ENCODE results near the gene TTLL6.
A peak's percentile ranks its signal among the peaks of the same experiment; 100 is the strongest.
"Not testable (repeated sequence)": the region's sequence is repeated elsewhere in the genome, so short reads cannot be mapped to it uniquely, and the experiment has no call there.

Gene TTLL6

DNA sequence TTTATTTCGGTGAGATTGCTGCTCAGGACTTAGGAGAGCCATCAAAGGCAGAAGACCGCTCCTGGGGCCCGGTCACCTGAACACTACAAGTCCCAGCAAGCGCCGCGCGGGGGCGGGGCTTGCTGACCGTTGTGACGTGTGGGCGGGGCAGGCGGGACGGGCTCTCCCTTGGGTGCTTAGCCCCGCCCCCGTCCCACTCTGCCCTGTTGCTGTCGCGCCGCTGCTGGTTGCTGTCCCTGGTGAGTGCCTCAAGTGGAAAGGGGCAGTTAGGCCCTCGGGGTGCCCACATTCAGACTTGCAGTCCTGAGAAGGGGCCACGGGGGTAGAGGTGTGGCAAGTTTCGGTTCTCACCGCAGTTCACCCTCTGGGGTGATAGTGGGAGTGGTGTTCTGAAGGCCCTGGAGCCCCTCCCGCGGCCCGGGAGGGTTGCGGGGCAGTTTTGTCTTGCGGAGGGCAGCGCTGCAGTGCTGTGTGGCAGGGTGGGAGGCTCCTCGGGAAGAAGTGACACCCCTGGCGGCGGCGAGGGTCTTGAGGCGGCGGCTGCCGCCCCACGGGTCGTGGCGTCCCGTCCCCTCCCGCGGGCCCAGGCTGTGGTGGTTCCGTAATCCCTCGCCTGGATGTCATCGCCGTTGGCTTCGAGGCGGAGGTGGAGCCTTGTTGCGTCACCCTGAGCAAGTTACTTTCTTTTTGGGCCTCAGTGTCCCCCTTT, 14.0 kb upstream of the TTLL6 start, which contains the start of gene CALCOCO2:
Gene CALCOCO2, plus strand, starts transcription at position 196 of the 709 bp plus-strand sequence. CDS start 10,673 bp downstream, outside the sequence.
- TF ChIP-seq, protein P1, sequence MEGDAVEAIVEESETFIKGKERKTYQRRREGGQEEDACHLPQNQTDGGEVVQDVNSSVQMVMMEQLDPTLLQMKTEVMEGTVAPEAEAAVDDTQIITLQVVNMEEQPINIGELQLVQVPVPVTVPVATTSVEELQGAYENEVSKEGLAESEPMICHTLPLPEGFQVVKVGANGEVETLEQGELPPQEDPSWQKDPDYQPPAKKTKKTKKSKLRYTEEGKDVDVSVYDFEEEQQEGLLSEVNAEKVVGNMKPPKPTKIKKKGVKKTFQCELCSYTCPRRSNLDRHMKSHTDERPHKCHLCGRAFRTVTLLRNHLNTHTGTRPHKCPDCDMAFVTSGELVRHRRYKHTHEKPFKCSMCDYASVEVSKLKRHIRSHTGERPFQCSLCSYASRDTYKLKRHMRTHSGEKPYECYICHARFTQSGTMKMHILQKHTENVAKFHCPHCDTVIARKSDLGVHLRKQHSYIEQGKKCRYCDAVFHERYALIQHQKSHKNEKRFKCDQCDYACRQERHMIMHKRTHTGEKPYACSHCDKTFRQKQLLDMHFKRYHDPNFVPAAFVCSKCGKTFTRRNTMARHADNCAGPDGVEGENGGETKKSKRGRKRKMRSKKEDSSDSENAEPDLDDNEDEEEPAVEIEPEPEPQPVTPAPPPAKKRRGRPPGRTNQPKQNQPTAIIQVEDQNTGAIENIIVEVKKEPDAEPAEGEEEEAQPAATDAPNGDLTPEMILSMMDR (IDR thresholded peaks at IDR 0.05; ENCODE audit: low read depth, low read length) = no peak
- DNase-seq (ENCODE audit: extremely low read depth, low read depth) = peak; percentile 85

- TF ChIP-seq, protein P1 (IDR thresholded peaks at IDR 0.05; ENCODE audit: low read depth, low read length) = no peak
- DNase-seq (ENCODE audit: extremely low read depth, low read depth) = no peak
Measured at GRCh38 chr17:48825446-48826381, 8.7 kb upstream of the TTLL6 start.

GRCh38 chr17:48820936-48821335, 3.9 kb upstream of the TTLL6 start:
- DNase-seq (ENCODE audit: extremely low read depth, low read depth) = not testable (repeated sequence)

DNA sequence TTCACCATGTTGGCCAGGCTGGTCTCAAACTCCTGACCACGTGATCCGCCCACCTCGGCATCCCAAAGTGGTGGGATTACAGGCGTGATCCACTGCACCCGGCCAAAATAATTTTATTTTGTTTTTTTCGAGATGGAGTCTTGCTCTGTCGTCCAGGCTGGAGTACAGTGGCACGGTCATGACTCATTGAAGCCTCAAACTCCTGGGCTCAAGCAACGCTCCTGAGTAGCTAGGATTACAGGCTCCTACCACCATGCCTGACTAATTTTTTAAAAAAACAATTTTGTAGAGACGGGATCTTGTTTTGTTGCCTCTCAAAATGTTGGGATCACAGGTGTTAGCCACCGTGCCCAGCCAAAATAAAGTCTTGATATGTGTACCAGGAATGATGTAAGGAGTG, 2.4 kb upstream of the TTLL6 start:
- no peak for DNase-seq (ENCODE audit: extremely low read depth, low read depth)
- TF ChIP-seq, protein P1 (IDR thresholded peaks at IDR 0.05; ENCODE audit: low read depth, low read length) = no peak

- TF ChIP-seq, protein P1 (IDR thresholded peaks at IDR 0.05; ENCODE audit: low read depth, low read length) = no peak
- DNase-seq (ENCODE audit: extremely low read depth, low read depth) = no peak
Measured at GRCh38 chr17:48818361-48818841, 1.4 kb upstream of the TTLL6 start.

GRCh38 chr17:48816438-48816773, 623 bp downstream of the TTLL6 start:
- TF ChIP-seq, protein P1 (IDR thresholded peaks at IDR 0.05; ENCODE audit: low read depth, low read length) = no peak

GRCh38 chr17:48815311-48815710, 1.7 kb downstream of the TTLL6 start:
- no peak for DNase-seq (ENCODE audit: extremely low read depth, low read depth)
- TF ChIP-seq, protein P1 (IDR thresholded peaks at IDR 0.05; ENCODE audit: low read depth, low read length) = no peak

More at GRCh38 chr17:48816438-48816773, 623 bp downstream of the TTLL6 start:
- DNase-seq (ENCODE audit: extremely low read depth, low read depth) = no peak

Measured in AG09319 (cell line).